ENCODE data around the gene AKAP8.

DNA sequence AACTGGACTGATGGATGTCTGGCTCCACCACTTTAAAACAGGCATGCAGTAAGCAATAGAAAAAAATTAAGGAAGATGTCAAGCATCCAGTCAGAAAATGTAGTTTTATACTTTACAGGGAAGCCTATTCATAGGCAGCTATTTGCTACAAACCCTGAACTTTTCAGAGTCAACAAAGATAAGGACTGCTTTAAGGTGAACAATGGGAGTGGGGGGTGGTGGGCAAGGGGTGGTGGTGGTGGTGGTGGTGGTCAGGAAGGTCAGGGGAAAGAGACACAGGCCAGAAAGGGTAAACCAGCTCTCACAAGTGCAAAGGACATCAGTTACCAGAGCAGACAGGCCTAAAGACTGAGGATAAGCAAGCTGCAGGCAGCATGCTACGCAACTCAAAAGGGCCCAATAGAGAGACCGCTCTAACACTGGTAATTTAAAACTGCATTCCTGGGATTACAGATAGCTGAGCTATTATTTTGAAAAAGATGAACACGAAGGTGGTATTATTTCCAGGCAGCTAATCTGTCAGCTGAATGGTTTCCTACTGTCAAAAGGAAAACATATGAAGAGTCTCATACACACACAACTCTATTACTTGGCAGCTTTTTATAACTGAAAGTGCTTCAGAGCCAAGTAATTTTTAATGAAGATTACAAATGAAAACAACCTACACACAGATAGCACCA is 62.1 kb downstream of the AKAP8 start:
- TF ChIP-seq, protein P1, sequence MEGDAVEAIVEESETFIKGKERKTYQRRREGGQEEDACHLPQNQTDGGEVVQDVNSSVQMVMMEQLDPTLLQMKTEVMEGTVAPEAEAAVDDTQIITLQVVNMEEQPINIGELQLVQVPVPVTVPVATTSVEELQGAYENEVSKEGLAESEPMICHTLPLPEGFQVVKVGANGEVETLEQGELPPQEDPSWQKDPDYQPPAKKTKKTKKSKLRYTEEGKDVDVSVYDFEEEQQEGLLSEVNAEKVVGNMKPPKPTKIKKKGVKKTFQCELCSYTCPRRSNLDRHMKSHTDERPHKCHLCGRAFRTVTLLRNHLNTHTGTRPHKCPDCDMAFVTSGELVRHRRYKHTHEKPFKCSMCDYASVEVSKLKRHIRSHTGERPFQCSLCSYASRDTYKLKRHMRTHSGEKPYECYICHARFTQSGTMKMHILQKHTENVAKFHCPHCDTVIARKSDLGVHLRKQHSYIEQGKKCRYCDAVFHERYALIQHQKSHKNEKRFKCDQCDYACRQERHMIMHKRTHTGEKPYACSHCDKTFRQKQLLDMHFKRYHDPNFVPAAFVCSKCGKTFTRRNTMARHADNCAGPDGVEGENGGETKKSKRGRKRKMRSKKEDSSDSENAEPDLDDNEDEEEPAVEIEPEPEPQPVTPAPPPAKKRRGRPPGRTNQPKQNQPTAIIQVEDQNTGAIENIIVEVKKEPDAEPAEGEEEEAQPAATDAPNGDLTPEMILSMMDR (IDR thresholded peaks at IDR 0.05): no peak
- no peak for TF ChIP-seq POLR2A (IDR thresholded peaks at IDR 0.05)

All from Peyer's patch (tissue), 4 donors.